Loucy (cell line): Measurements from ENCODE around the gene DMBX1.

ENCODE experiments used
- H2AFZ ChIP-seq: fragments of 200-600 bp; sonication (generic); 2 replicates; pipeline ENCODE4 v1.6.0; 2016; ENCODE audit warnings: antibody characterized with exemption, mild to moderate bottlenecking, low read length, moderate library complexity
- H3F3A ChIP-seq: fragments of 200-600 bp; 2 replicates; pipeline ENCODE4 v1.6.0; 2016; ENCODE audit warnings: antibody characterized with exemption, low read depth, mild to moderate bottlenecking
- H3K27me3 ChIP-seq: fragments of 200-600 bp; sonication (generic); 2 replicates; pipeline ENCODE4 v1.6.1; 2014; ENCODE audit warnings: low read length, mild to moderate bottlenecking; ENCODE audit not compliant: insufficient read depth, poor library complexity, severe bottlenecking
- H3K36me3 ChIP-seq: fragments of 200-600 bp; sonication (generic); 2 replicates; pipeline ENCODE4 v1.6.1; 2016; ENCODE audit warnings: low read length; ENCODE audit not compliant: insufficient read depth
- H3K4me1 ChIP-seq: fragments of 200-600 bp; sonication (generic); 2 replicates; pipeline ENCODE4 v1.5.1; 2014; ENCODE audit warnings: low read length, mild to moderate bottlenecking; ENCODE audit not compliant: insufficient read depth, poor library complexity, severe bottlenecking
- H3K4me2 ChIP-seq: fragments of 200-600 bp; sonication (generic); 2 replicates; pipeline ENCODE4 v1.6.0; 2014; ENCODE audit warnings: antibody characterized with exemption, low read length, low read depth, mild to moderate bottlenecking; ENCODE audit not compliant: poor library complexity, severe bottlenecking
- H3K4me3 ChIP-seq: fragments of 200-600 bp; sonication (generic); 2 replicates; pipeline ENCODE4 v1.5.1; 2014; ENCODE audit warnings: low read length, mild to moderate bottlenecking, mixed read lengths; ENCODE audit not compliant: poor library complexity, severe bottlenecking
- H3K79me2 ChIP-seq: fragments of 200-600 bp; sonication (generic); 2 replicates; pipeline ENCODE4 v1.6.1; 2014; ENCODE audit warnings: low read length; ENCODE audit not compliant: insufficient read depth
- H3K9ac ChIP-seq: fragments of 200-600 bp; sonication (generic); 2 replicates; pipeline ENCODE4 v1.6.0; 2014; ENCODE audit warnings: mild to moderate bottlenecking, low read depth, low read length, moderate library complexity; ENCODE audit not compliant: poor library complexity, severe bottlenecking
- H3K9me2 ChIP-seq: fragments of 200-600 bp; sonication (generic); replicated peaks from 2 replicates; pipeline ENCODE4 v1.6.1; 2016; ENCODE audit warnings: low read depth, low read length, mixed read lengths
- H3K9me3 ChIP-seq: fragments of 200-600 bp; sonication (generic); 2 replicates; pipeline ENCODE4 v1.6.1; 2014; ENCODE audit warnings: mild to moderate bottlenecking, antibody characterized with exemption, low read length, low read depth; ENCODE audit not compliant: insufficient read depth
- H4K20me1 ChIP-seq: fragments of 200-600 bp; sonication (generic); 2 replicates; pipeline ENCODE4 v1.6.0; 2014; ENCODE audit warnings: antibody characterized with exemption, low read length, mild to moderate bottlenecking; ENCODE audit not compliant: insufficient read depth, poor library complexity, severe bottlenecking
- EZH2phosphoT487 ChIP-seq: fragments of 200-600 bp; IDR thresholded peaks from 2 replicates; pipeline ENCODE4 v1.6.1; 2018; ENCODE audit warnings: antibody characterized with exemption, mild to moderate bottlenecking, moderate library complexity, borderline replicate concordance
- TF ChIP-seq, protein P1 (sequence below): fragments of 200-600 bp; sonication (generic); conservative IDR thresholded peaks from 2 replicates; pipeline ENCODE4 v1.5.1; 2014; ENCODE audit warnings: mild to moderate bottlenecking, antibody characterized with exemption, low read length

The DMBX1 gene

DNA sequence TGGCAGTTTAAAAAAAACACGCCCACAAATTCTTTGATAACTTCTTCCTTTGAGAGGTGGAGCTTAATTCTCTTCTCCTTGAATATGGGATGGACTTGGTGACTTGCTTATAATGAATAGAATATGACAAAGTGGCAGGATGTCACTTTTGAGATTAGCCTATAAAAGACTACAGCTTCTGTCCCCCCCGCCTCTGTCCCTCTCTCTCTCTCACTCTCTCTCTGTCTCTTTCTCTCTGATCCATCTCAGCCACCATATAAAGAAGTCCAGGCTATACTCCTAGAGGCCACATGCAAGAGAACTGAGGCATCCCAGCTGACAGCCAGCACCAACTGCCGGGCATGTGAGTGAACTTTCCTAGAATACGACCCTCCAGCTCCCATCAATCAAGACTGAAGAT is 7.7 kb upstream of the DMBX1 start:
- no peak overlapping the region for H3K4me3 ChIP-seq
- no peaks in the 10 kb centered on the region for H3K36me3 ChIP-seq
- H3K9ac ChIP-seq = no peak overlapping the region
- H3K9me3 ChIP-seq = no peaks in the 10 kb centered on the region
- H3K9me2 ChIP-seq = no peaks in the 10 kb centered on the region
- TF ChIP-seq, protein P1, sequence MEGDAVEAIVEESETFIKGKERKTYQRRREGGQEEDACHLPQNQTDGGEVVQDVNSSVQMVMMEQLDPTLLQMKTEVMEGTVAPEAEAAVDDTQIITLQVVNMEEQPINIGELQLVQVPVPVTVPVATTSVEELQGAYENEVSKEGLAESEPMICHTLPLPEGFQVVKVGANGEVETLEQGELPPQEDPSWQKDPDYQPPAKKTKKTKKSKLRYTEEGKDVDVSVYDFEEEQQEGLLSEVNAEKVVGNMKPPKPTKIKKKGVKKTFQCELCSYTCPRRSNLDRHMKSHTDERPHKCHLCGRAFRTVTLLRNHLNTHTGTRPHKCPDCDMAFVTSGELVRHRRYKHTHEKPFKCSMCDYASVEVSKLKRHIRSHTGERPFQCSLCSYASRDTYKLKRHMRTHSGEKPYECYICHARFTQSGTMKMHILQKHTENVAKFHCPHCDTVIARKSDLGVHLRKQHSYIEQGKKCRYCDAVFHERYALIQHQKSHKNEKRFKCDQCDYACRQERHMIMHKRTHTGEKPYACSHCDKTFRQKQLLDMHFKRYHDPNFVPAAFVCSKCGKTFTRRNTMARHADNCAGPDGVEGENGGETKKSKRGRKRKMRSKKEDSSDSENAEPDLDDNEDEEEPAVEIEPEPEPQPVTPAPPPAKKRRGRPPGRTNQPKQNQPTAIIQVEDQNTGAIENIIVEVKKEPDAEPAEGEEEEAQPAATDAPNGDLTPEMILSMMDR = no peak
- TF ChIP-seq EZH2phosphoT487 = no peak
- no peaks in the 10 kb centered on the region for H3K27me3 ChIP-seq
- H3F3A ChIP-seq = no peaks in the 10 kb centered on the region
- no peak overlapping the region for H3K4me2 ChIP-seq
- H3K79me2 ChIP-seq = no peaks in the 10 kb centered on the region
- no peaks in the 10 kb centered on the region for H4K20me1 ChIP-seq
- no peak overlapping the region for H2AFZ ChIP-seq
- no peaks in the 10 kb centered on the region for H3K4me1 ChIP-seq

- Histone ChIP-seq H3K9me3 (no peaks in the 10 kb centered on the region), H2AFZ (no peak overlapping the region), H3K4me1 (no peaks in the 10 kb centered on the region), H3K9me2 (no peaks in the 10 kb centered on the region), H3K79me2 (no peaks in the 10 kb centered on the region), H3K4me2 (no peak overlapping the region), H3K27me3 (no peaks in the 10 kb centered on the region), H3K9ac (no peak overlapping the region), H3F3A (no peaks in the 10 kb centered on the region), H4K20me1 (no peaks in the 10 kb centered on the region), H3K4me3 (no peak overlapping the region), H3K36me3 (no peaks in the 10 kb centered on the region)
- no peak for TF ChIP-seq EZH2phosphoT487
- TF ChIP-seq, protein P1 = no peak
These were observed 6.0 kb upstream of the DMBX1 start for GRCh38 chr1:46483589-46483988.

GRCh38 chr1:46484783-46485490 is 4.7 kb upstream of the DMBX1 start:
- H3K4me1 ChIP-seq = no peaks in the 10 kb centered on the region
- no peak overlapping the region for H3K4me3 ChIP-seq
- H3K9ac ChIP-seq = no peak overlapping the region
- no peak overlapping the region for H3K4me2 ChIP-seq
- H3K27me3 ChIP-seq = no peaks in the 10 kb centered on the region
- H2AFZ ChIP-seq = no peak overlapping the region
- H3F3A ChIP-seq = no peaks in the 10 kb centered on the region
- no peaks in the 10 kb centered on the region for H3K79me2 ChIP-seq
- no peak for TF ChIP-seq EZH2phosphoT487
- TF ChIP-seq, protein P1 = no peak
- H3K36me3 ChIP-seq = no peaks in the 10 kb centered on the region
- no peaks in the 10 kb centered on the region for H4K20me1 ChIP-seq
- H3K9me3 ChIP-seq = no peaks in the 10 kb centered on the region
- H3K9me2 ChIP-seq = no peaks in the 10 kb centered on the region
